IPS-18c (cell line): Measurements from ENCODE around the gene WDR88.
"Not testable (repeated sequence)": the region's sequence is repeated elsewhere in the genome, so short reads cannot be mapped to it uniquely, and the experiment has no call there.

Experiments
- H3K4me3 ChIP-seq: 2 replicates; pipeline ENCODE4 v1.7.0; 2013; ENCODE audit warnings: low read depth, mild to moderate bottlenecking, low read length, moderate library complexity; ENCODE audit not compliant: insufficient read depth
- H3K9me3 ChIP-seq: one replicate; pipeline ENCODE4 v1.6.1; 2013; ENCODE audit warnings: mild to moderate bottlenecking, low read length, moderate library complexity; ENCODE audit not compliant: control insufficient read depth, insufficient read depth

The WDR88 gene

GRCh38 chr19:33118643-33119042 is 13.3 kb upstream of the WDR88 start:
- no peak overlapping the region for H3K4me3 ChIP-seq
- no peaks in the 10 kb centered on the region for H3K9me3 ChIP-seq

GRCh38 chr19:33124207-33125098 is 7.5 kb upstream of the WDR88 start:
- Histone ChIP-seq H3K4me3 (no peak overlapping the region), H3K9me3 (no peaks in the 10 kb centered on the region)

- Histone ChIP-seq H3K4me3 (no peak overlapping the region), H3K9me3 (no peaks in the 10 kb centered on the region)
Observed at GRCh38 chr19:33125929-33126388, 6.0 kb upstream of the WDR88 start.

- H3K4me3 ChIP-seq: not testable (repeated sequence)
Observed at GRCh38 chr19:33126712-33127111, 5.2 kb upstream of the WDR88 start.

GRCh38 chr19:33129901-33130300 is 2.0 kb upstream of the WDR88 start:
- no peaks in the 10 kb centered on the region for H3K9me3 ChIP-seq
- no peak overlapping the region for H3K4me3 ChIP-seq

More at GRCh38 chr19:33126712-33127111, 5.2 kb upstream of the WDR88 start:
- H3K9me3 ChIP-seq: not testable (repeated sequence)

- no peak overlapping the region for H3K4me3 ChIP-seq
- no peaks in the 10 kb centered on the region for H3K9me3 ChIP-seq
Observed at GRCh38 chr19:33130433-33130832, 1.5 kb upstream of the WDR88 start.

GRCh38 chr19:33132425-33132824 is 511 bp downstream of the WDR88 start:
- Histone ChIP-seq H3K9me3 (no peaks in the 10 kb centered on the region), H3K4me3 (no peak overlapping the region)

GRCh38 chr19:33133438-33134031 is 1.6 kb downstream of the WDR88 start:
- H3K9me3 ChIP-seq: no peaks in the 10 kb centered on the region

GRCh38 chr19:33134571-33135041 is 2.7 kb downstream of the WDR88 start:
- Histone ChIP-seq H3K9me3 (no peaks in the 10 kb centered on the region), H3K4me3 (no peak overlapping the region; the same call in 1 of the 2 replicates)

More at GRCh38 chr19:33133438-33134031, 1.6 kb downstream of the WDR88 start:
- no peak overlapping the region for H3K4me3 ChIP-seq

- Histone ChIP-seq H3K4me3 (no peak overlapping the region), H3K9me3 (no peaks in the 10 kb centered on the region)
Observed at GRCh38 chr19:33139165-33139564, 7.3 kb downstream of the WDR88 start.

- H3K9me3 ChIP-seq: peaks cover 2% of the 10 kb centered on the region
- no peak overlapping the region for H3K4me3 ChIP-seq
Observed at GRCh38 chr19:33143897-33144405, 12.0 kb downstream of the WDR88 start.

- peaks cover 2% of the 10 kb centered on the region for H3K9me3 ChIP-seq
Observed at GRCh38 chr19:33146209-33146608, 14.3 kb downstream of the WDR88 start.

GRCh38 chr19:33147538-33147937 is 15.6 kb downstream of the WDR88 start:
- H3K4me3 ChIP-seq: no peak overlapping the region
- peaks cover 2% of the 10 kb centered on the region for H3K9me3 ChIP-seq

More at GRCh38 chr19:33146209-33146608, 14.3 kb downstream of the WDR88 start:
- H3K4me3 ChIP-seq: no peak overlapping the region

GRCh38 chr19:33150852-33151518 is 19.1 kb downstream of the WDR88 start:
- Histone ChIP-seq H3K4me3 (no peak overlapping the region), H3K9me3 (peaks cover 2% of the 10 kb centered on the region)

GRCh38 chr19:33152176-33152575 is 20.3 kb downstream of the WDR88 start:
- peaks cover 2% of the 10 kb centered on the region for H3K9me3 ChIP-seq
- no peak overlapping the region for H3K4me3 ChIP-seq

- H3K9me3 ChIP-seq, H3K4me3 ChIP-seq: not testable (repeated sequence)
Observed at GRCh38 chr19:33152625-33153024, 20.7 kb downstream of the WDR88 start.

GRCh38 chr19:33154313-33154712 is 22.4 kb downstream of the WDR88 start:
- not testable (repeated sequence) for H3K4me3 ChIP-seq, H3K9me3 ChIP-seq
